ENCODE data around the gene CRYBG2.
A peak's percentile ranks its signal among the peaks of the same experiment; 100 is the strongest.

The CRYBG2 gene

DNA sequence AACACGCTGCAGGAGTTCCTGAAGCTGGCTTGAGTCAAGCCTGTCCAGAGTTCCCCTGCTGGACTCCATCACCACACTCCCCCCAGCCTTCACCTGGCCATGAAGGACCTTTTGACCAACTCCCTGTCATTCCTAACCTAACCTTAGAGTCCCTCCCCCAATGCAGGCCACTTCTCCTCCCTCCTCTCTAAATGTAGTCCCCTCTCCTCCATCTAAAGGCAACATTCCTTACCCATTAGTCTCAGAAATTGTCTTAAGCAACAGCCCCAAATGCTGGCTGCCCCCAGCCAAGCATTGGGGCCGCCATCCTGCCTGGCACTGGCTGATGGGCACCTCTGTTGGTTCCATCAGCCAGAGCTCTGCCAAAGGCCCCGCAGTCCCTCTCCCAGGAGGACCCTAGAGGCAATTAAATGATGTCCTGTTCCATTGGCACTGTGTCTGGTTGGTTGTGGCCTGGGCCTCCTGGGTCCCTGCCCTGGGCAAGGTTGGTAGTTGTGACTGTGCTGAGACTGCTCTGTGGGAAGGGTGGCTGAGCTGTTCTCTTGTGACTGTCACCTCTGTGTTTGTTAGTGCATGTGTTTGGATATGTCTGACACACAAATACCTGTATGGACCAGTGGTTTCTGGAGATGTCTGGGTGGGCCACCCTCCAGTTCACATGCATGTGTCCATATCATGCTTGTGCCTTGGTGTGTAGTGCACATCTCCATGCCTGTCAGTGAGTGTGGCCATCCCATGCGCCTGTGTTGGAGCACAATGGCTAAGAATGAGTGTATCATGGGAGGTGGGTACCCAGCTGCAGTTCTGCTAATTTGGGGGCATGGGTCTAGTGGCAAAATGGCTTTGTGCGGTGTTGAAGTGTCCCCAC, 72.6 kb downstream of the CRYBG2 start:
- TF ChIP-seq, protein P1, sequence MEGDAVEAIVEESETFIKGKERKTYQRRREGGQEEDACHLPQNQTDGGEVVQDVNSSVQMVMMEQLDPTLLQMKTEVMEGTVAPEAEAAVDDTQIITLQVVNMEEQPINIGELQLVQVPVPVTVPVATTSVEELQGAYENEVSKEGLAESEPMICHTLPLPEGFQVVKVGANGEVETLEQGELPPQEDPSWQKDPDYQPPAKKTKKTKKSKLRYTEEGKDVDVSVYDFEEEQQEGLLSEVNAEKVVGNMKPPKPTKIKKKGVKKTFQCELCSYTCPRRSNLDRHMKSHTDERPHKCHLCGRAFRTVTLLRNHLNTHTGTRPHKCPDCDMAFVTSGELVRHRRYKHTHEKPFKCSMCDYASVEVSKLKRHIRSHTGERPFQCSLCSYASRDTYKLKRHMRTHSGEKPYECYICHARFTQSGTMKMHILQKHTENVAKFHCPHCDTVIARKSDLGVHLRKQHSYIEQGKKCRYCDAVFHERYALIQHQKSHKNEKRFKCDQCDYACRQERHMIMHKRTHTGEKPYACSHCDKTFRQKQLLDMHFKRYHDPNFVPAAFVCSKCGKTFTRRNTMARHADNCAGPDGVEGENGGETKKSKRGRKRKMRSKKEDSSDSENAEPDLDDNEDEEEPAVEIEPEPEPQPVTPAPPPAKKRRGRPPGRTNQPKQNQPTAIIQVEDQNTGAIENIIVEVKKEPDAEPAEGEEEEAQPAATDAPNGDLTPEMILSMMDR (IDR thresholded peaks at IDR 0.05): no peak
- no peaks in the 10 kb centered on the region for H3K79me2 ChIP-seq
- H3K4me3 ChIP-seq (ENCODE audit: low read depth, low read length): no peak overlapping the region
- no peak overlapping the region for H3K4me2 ChIP-seq (ENCODE audit: low read length)
- no peak overlapping the region for H2AFZ ChIP-seq
- no peaks in the 10 kb centered on the region for H3K27me3 ChIP-seq (ENCODE audit: control insufficient read depth, insufficient read depth, low read length)
- no peaks in the 10 kb centered on the region for H3K4me1 ChIP-seq
- no peak overlapping the region for H3K9ac ChIP-seq
- no peak overlapping the region for H3K27ac ChIP-seq
- no peaks in the 10 kb centered on the region for H3K9me3 ChIP-seq (ENCODE audit: control insufficient read depth, low read length)
- no peaks in the 10 kb centered on the region for H3K36me3 ChIP-seq (ENCODE audit: control insufficient read depth, insufficient read depth, low read length)

DNA sequence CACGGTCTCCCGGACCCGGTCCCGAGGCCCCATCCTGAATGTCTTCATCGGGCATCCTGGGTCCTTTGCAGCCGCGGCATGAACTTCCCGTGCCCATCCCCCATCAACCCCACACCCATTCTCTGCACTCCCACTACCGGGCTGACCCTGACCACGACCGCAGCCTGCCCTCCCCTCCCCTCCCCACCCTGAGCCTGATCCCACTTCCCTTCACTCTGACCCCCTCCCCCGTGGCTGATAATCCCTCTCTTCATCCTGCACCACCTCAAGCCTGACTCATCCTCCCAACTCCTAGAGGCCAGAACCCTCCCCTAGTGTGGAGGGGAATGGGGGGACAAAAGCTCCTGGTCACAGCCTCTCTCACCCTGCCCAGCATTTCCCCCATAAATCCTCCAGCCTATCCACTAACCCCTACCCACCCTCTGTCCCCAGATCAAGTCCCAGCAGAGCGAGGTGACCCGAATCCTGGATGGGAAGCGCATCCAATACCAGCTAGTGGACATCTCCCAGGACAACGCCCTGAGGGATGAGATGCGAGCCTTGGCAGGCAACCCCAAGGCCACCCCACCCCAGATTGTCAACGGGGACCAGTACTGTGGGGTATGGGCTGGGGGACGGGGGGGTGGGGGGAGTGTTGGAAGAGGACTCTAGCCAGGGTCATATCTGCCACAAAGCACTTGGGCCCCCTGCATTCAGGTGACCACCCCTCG, 73.4 kb downstream of the CRYBG2 start:
- H3K9me3 ChIP-seq (ENCODE audit: control insufficient read depth, low read length): no peaks in the 10 kb centered on the region
- TF ChIP-seq, protein P1 (IDR thresholded peaks at IDR 0.05): no peak
- peak overlapping the region; percentile 93 for H3K4me2 ChIP-seq (ENCODE audit: low read length)
- H3K79me2 ChIP-seq: no peaks in the 10 kb centered on the region
- peak overlapping the region; percentile 79 for H2AFZ ChIP-seq
- peak overlapping the region; percentile 80 for H3K4me3 ChIP-seq (ENCODE audit: low read depth, low read length)
- H3K27ac ChIP-seq: peak overlapping the region; percentile 77
- H3K36me3 ChIP-seq (ENCODE audit: control insufficient read depth, insufficient read depth, low read length): no peaks in the 10 kb centered on the region
- no peaks in the 10 kb centered on the region for H3K27me3 ChIP-seq (ENCODE audit: control insufficient read depth, insufficient read depth, low read length)
- peaks cover 2% of the 10 kb centered on the region for H3K4me1 ChIP-seq
- H3K9ac ChIP-seq: no peak overlapping the region

DNA sequence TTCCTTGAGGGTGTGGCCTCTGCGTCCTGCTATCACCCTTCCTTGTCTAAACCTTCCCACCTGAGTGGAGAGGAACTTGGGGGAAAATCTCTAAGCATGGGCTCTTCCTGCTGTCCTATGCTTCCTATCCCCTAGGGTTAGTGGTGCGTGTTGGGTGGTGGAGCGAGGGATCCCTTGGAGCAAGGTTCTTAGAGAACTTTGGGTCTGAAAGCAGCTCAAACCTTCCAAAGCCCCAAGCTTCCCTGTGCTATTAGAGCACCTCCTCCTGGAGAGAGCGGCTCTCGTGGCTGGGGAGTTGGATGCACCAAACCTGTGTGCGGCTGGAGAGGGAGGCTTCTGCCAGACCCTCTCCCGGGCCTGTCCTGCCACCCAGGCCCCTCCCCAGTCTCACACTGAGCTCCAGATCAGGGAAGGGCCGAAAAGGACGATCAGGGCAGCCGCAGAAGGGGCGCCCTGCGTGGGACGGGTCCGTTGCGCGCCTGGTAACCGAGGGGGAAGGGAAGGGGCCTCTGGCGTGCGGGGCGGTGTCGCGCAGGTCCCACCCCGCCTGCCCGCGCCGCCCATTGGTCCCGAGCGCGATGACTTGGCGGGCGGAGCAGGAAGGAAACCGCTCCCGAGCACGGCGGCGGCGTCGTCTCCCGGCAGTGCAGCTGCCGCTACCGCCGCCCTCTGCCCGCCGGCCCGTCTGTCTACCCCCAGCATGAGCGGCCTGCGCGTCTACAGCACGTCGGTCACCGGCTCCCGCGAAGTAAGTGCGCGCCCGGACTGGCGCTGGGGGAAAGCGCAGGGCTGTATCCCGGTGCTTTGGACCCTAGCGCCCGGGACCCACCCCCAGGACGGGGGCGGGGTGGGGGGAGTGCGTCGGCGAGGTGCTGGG, 74.2 kb downstream of the CRYBG2 start, which contains the start of gene SH3BGRL3:
TSS of gene SH3BGRL3 (plus strand) at position 631 of the 877 bp plus-strand sequence. CDS start at position 701, 70 bp downstream.
- H3K4me2 ChIP-seq (ENCODE audit: low read length): peak within 1 kb of the TSS; percentile 93
- no peaks in the 10 kb centered on the region for H3K27me3 ChIP-seq (ENCODE audit: control insufficient read depth, insufficient read depth, low read length)
- H3K27ac ChIP-seq: peak within 1 kb of the TSS; percentile 77
- H3K4me3 ChIP-seq (ENCODE audit: low read depth, low read length): peak within 1 kb of the TSS; percentile 80
- no peaks in the 10 kb centered on the region for H3K36me3 ChIP-seq (ENCODE audit: control insufficient read depth, insufficient read depth, low read length)
- TF ChIP-seq, protein P1 (IDR thresholded peaks at IDR 0.05): peak; percentile 22
- H2AFZ ChIP-seq: peak within 1 kb of the TSS; percentile 79
- H3K9me3 ChIP-seq (ENCODE audit: control insufficient read depth, low read length): no peaks in the 10 kb centered on the region
- H3K4me1 ChIP-seq: peaks cover 5% of the 10 kb centered on the region
- H3K79me2 ChIP-seq: no peaks in the 10 kb centered on the region
- H3K9ac ChIP-seq: no peak within 1 kb of the TSS

DNA sequence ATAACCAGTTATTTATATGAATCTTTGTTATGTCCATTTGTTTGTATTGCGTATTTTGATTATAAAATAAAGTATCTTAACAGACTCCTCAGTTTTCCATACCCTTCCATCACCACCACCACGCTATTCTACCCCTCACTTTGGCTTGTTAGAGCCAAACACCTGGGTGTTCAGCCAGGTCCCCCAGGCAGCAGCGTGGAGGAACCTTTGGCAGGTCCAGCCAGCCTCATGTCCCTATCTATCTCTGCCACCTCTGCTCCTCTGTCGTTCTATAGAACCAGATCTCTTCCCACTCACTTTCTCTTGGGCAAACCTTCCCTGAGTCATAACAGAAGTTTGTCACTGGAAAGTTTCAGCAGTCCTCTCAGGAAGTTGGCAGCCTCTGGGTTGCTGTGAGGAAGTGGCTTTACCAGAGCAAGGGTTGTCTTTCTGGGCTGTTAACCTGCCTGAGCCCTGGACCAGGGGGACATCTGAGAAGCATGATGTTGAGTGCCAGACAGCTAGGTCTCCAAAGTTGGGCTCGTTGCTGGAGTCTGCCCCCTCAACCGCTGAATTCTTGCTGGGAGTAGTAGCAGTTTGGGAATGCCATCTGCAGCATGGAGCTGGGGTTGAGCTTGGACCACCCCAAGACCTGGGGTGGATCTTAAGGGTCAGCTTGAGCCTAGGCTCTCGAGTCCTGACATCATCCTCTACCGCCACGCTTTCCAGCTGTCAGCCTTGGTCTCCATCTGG, 75.0 kb downstream of the CRYBG2 start:
- H3K27me3 ChIP-seq (ENCODE audit: control insufficient read depth, insufficient read depth, low read length): no peaks in the 10 kb centered on the region
- TF ChIP-seq, protein P1 (IDR thresholded peaks at IDR 0.05): no peak
- no peaks in the 10 kb centered on the region for H3K36me3 ChIP-seq (ENCODE audit: control insufficient read depth, insufficient read depth, low read length)
- peak overlapping the region; percentile 93 for H3K4me2 ChIP-seq (ENCODE audit: low read length)
- no peaks in the 10 kb centered on the region for H3K9me3 ChIP-seq (ENCODE audit: control insufficient read depth, low read length)
- no peaks in the 10 kb centered on the region for H3K79me2 ChIP-seq
- peak overlapping the region; percentile 80 for H3K4me3 ChIP-seq (ENCODE audit: low read depth, low read length)
- peak overlapping the region; percentile 77 for H3K27ac ChIP-seq
- H2AFZ ChIP-seq: peak overlapping the region; percentile 79
- H3K9ac ChIP-seq: no peak overlapping the region
- peaks cover 5% of the 10 kb centered on the region for H3K4me1 ChIP-seq

Measured in parathyroid adenoma (tissue), 2 donors.